Activated T-helper 1 cell treated with Interleukin-2 at 50 U/mL for 16 hours (primary cell): ENCODE data around the gene TBX1.
A peak's percentile ranks its signal among the peaks of the same experiment; 100 is the strongest.
"Not testable (repeated sequence)": the region's sequence is repeated elsewhere in the genome, so short reads cannot be mapped to it uniquely, and the experiment has no call there.

Experiments used
- DNase-seq: peaks from one replicate; pipeline ENCODE4 v3.0.0-alpha.2; 2020; ENCODE audit warnings: low read depth

TBX1 gene

DNA sequence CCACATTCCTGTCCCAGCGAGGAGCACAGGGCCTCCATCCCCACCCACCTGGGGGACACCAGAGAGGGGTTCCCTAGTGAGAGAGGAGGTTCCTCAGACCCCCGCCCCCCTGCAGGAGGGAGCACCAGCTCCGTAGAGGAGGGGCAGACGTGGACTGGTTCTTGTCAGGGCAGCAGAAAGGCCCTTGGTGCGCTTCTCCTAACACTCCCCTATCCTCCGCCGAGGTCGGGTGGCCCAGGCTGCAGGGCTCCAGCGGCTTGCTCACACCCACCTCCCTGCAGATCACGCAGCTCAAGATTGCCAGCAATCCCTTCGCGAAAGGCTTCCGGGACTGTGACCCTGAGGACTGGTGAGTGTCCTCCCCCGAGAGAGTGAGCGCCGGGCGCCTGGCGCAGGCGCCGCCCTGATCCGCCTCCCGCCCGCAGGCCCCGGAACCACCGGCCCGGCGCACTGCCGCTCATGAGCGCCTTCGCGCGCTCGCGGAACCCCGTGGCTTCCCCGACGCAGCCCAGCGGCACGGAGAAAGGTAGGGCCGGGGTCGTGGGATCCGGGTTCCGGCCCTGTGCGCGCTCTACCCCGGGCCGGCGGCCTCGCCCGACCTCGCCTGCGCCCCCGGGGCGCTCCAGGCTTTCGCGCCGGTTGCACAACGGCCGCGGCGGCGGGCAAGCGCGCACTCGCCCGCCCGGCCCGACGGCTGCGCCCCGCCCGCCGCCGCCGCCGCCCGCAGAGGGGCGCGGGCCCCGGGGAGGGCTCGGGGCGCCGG lies 5.1 kb downstream of the TBX1 start:
- DNase-seq: no peak

DNA sequence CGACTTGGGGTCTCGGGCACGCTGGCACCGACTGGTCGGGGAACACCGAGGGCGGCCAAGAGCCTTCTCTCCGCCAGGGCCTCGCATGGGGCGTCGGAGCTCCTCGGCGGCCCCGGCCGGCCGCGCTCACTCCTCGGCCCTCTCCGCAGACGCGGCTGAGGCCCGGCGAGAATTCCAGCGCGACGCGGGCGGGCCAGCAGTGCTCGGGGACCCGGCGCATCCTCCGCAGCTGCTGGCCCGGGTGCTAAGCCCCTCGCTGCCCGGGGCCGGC lies 5.6 kb downstream of the TBX1 start:
- no peak for DNase-seq

- peak; percentile 20 for DNase-seq
Observed at GRCh38 chr22:19766511-19767426, 6.2 kb downstream of the TBX1 start.

- no peak for DNase-seq
Observed at GRCh38 chr22:19767427-19768341, 7.1 kb downstream of the TBX1 start.

DNA sequence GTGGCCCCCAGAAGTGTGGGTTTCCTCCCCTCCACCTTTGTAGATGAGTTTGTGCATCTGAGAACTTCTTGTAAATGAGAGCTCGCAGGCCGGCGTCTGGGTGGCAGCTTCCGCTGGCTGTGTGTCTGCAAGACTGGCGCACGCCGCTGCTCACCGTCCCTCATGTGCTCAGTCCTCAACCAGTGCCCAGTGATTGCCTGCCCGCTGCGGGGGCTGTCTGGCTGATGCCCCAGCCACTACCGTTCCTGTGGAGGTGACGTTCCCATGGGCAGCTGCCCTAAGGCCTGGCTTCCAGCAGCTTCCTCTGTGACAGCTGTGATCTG lies 8.8 kb downstream of the TBX1 start:
- DNase-seq: no peak

- DNase-seq: no peak
Observed at GRCh38 chr22:19770349-19771220, 10.0 kb downstream of the TBX1 start.

GRCh38 chr22:19772422-19772672 lies 11.8 kb downstream of the TBX1 start:
- DNase-seq: no peak

DNA sequence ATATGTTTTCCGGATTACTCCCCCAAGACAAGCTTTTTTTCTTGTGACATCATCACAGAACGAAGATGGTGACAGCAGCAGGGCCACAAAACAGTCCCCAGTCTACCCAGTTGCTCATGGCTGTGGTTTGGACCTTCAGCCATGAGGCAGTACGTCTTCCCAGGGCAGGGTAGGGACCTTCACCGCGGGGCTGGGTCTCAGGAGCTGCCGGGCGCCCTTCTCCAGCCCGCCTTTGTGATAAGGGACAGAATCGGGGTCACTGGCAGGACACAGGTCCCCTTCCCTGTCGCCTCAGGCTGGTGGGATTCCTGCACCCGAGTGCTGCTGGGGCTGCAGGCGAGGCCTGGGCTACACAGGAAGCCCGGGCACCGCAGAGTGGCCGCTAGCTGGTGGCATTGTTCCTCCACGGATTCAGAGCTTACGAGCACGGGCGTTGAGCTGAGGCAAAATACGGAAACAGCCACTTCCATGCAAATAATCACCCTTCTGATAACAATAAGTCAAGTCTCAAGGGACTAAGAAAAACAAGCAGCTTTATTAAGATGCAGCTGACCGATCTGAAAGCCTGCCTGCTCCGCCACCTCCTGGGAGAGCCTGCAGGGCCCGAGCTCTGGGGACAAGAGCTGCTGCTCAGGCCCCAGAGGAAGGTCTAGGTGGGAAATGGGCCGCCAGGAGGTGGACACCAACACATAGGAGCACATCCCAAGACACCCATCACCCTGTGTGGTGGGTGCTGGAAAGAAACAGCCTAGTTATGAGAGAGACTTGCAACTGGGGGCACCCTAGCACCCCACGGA lies 12.3 kb downstream of the TBX1 start:
- no peak for DNase-seq

GRCh38 chr22:19773470-19774040 lies 13.0 kb downstream of the TBX1 start:
- DNase-seq: no peak

DNA sequence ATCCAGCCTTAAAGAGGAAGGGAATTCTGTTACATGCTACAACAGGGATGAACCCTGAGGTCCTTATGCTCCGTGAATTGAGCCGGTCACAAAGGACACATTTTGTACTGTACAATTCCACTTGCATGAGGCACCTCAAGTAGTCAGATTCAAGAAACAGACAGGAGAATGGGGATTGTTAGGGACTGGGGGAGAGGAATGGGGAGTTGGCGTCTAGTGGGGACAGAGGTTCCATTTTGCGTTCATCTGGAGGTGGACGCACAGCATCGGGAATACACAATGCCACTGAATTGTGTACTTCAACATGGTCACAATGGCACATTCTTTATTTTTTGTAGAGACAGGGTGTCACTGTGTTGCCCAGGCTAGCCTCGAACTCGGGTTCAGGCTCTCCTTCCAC lies 14.1 kb downstream of the TBX1 start:
- no peak for DNase-seq

DNA sequence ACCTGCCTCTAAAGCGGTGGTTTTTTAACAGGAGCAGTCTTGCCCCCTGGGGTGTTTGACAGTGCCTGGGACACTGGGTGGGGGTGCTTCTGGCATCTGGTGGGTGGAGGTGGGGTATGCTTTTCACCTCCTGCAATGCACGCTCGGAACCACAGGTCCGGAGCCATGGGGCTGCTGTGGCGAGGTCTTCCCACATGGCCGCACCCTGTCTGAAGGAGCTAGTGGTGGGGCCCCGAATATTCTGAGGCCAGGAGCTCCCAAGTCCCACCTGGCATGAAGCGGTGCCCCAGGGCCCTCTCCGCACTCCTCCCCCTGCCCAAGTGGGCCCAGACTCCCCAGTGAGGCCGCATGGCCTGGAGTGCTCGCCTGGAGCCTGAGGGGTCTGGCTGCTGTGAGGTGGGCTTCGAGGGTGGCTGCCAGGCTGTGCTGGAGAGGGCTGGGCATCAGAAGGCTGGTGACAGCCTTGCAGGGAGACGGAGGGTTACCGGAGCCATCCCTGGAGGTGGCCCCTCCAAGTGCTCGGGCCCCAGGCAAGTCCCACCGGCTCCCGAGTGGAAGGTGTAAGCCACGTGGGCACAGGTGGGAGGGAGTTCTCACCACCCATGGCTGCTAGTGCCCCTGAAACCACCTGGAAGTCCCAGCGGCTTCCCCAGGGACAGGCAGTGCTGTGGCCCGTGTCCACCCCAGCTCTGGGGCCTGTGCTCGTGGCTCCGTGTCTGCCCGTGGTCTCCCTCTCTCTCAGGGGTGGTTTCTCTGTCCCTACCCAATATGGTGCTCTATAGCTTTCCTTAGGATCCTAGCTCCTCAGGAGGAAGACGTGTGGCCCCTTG lies 15.1 kb downstream of the TBX1 start:
- DNase-seq: no peak

- no peak for DNase-seq
Observed at GRCh38 chr22:19776433-19777031, 16.0 kb downstream of the TBX1 start.

DNA sequence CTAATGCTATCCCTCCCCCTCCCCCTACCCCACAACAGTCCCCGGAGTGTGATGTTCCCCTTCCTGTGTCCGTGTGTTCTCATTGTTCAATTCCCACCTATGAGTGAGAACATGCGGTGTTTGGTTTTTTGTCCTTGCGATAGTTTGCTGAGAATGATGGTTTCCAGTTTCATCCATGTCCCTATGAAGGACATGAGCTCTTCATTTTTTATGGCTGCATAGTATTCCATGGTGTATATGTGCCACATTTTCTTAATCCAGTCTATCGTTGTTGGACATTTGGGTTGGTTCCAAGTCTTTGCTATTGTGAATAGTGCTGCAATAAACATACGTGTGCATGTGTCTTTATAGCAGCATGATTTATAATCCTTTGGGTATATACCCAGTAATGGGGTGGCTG lies 16.6 kb downstream of the TBX1 start:
- not testable (repeated sequence) for DNase-seq

- DNase-seq: no peak
Observed at GRCh38 chr22:19779011-19779421, 18.4 kb downstream of the TBX1 start.

GRCh38 chr22:19779685-19780268 lies 19.2 kb downstream of the TBX1 start:
- no peak for DNase-seq

GRCh38 chr22:19782533-19782932 lies 22.0 kb downstream of the TBX1 start:
- DNase-seq: no peak

DNA sequence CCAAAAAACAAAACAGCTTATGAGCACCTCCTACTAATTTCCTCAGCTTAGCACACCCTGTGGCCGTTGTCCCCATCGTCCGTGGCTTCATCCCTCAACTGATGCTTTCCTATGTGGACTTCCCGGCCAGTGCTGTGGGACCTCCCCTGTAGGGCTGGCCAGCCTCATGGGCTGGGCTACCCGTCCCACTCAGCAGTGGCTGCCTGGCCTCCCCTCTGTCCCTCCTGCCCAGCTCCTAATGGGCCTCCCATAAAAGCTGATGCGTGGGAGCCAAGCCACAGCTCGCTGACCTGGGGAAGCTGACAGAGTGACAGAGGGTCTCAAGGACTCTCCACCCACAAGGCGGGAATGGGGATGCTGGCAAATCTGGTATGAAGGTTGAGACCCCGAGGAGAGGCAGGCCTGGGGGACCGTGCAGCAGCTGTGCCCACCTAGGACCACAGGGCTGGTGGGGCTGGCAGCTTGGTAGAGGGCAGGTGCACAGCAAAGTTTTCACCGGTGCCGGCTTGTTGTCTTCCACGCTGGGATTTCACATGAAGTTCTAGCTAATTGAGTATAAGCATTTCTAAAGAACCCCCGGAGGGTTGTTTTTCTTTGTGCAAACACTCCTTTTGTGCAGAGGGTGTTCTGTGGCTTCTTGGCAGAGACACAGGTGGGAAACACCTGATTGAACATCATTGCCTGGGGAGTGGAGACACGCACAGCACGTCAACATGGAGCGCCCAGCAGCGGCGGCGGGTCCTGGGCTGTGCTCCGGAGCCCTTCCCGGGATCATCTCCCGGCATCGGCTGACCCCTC lies 23.2 kb downstream of the TBX1 start:
- DNase-seq: no peak
